Ishikawa (cell line): ENCODE measurements around the gene DGLUCY.

Source experiments
- CREB1 ChIP-seq: IDR thresholded peaks from 2 replicates; pipeline ENCODE4 v1.6.1; 2012; ENCODE audit warnings: low read depth
- EP300 ChIP-seq: IDR thresholded peaks from 2 replicates; pipeline ENCODE4 v1.6.1; 2012; ENCODE audit warnings: borderline replicate concordance
- YY1 ChIP-seq: IDR thresholded peaks from 2 replicates; pipeline ENCODE4 v1.6.1; 2012; ENCODE audit warnings: low read depth

DNA sequence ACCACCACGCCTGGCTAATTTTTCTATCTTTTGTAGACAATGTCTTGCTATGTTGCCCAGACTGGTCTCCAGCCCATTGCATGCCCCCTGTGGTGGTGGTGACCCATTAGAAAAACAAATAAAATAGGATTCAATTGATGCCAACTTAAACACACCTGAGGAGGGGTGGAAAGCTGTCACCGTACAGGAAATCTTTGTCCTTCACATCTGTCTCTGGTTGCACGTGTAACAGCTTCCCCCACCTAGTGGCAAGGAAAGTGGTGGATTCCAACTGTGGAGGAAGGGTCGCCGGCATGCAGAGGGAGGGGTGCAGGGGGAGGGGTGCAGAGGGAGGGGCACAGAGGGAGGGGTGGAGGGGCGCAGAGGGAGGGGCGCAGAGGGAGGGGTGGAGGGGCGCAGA, 156.7 kb downstream of the DGLUCY start:
- TF ChIP-seq YY1 (no peak), EP300 (no peak), CREB1 (no peak)
